CD14-positive monocyte (primary cell): ENCODE results near the gene FLNA. TPM values are rescaled to one million over a fixed set of nuclear protein-coding genes. Genes with fewer than 3 reads are reported as not detected.

Experiments used
- DNase-seq, 3 donors: peaks; one replicate each; pipeline ENCODE4 v3.0.0-alpha.2; 2011 to 2022
- H2AFZ ChIP-seq: 2 replicates; pipeline ENCODE4 v1.6.0; 2012; ENCODE audit warnings: mild to moderate bottlenecking, low read depth, low read length, inconsistent platforms; ENCODE audit not compliant: insufficient read depth, poor library complexity, severe bottlenecking
- H3K27ac ChIP-seq, 2 donors: 1 replicate in 1 of 2; 2 replicates in 1 of 2; pipeline ENCODE4 v1.5.1; 2012 to 2013; ENCODE audit warnings: low read length in 2 of 2, control low read depth in 1 of 2, inconsistent platforms in 1 of 2, low read depth in 1 of 2, mild to moderate bottlenecking in 1 of 2
- H3K27me3 ChIP-seq, 2 donors: one replicate each; pipeline versions ENCODE4 v1.6.0 to v1.6.1; 2011 to 2013; ENCODE audit warnings: low read length in 2 of 2; ENCODE audit not compliant: control insufficient read depth in 2 of 2, insufficient read depth in 2 of 2
- H3K36me3 ChIP-seq, 2 donors: replicated peaks in 1 of 2; 1 replicate in 1 of 2; 2 replicates in 1 of 2; pipeline versions ENCODE4 v1.5.1 to v1.6.1; 2012 to 2013; ENCODE audit warnings: low read length in 2 of 2, control low read depth in 1 of 2, inconsistent platforms in 1 of 2, mild to moderate bottlenecking in 1 of 2; ENCODE audit not compliant: insufficient read depth in 2 of 2, control insufficient read depth in 1 of 2
- H3K4me1 ChIP-seq, 2 donors: 1 replicate in 1 of 2; 2 replicates in 1 of 2; pipeline versions ENCODE4 v1.5.1 to v1.6.1; 2012 to 2013; ENCODE audit warnings: low read length in 2 of 2, control low read depth in 1 of 2, inconsistent platforms in 1 of 2, mild to moderate bottlenecking in 1 of 2, moderate library complexity in 1 of 2; ENCODE audit not compliant: insufficient read depth in 2 of 2, control insufficient read depth in 1 of 2
- H3K4me2 ChIP-seq: replicated peaks from 2 replicates; pipeline ENCODE3; 2012; ENCODE audit warnings: low read length, moderate library complexity, mild to moderate bottlenecking; ENCODE audit not compliant: poor library complexity, severe bottlenecking; ENCODE audit errors: extremely low read depth
- H3K4me3 ChIP-seq, 3 experiments: fragments of 200-600 bp in 1 of 3; sonication (generic) in 1 of 3; replicated peaks in 1 of 3; 1 replicate in 2 of 3; 2 replicates in 1 of 3; pipeline ENCODE4 v1.5.1; 2011 to 2013; ENCODE audit warnings: low read length in 3 of 3, mild to moderate bottlenecking in 3 of 3, control low read depth in 2 of 3, low read depth in 2 of 3, inconsistent platforms in 1 of 3, moderate library complexity in 1 of 3
- H3K79me2 ChIP-seq: 2 replicates; pipeline ENCODE4 v1.6.0; 2012; ENCODE audit warnings: mild to moderate bottlenecking, control low read depth, inconsistent platforms, low read length, moderate library complexity; ENCODE audit not compliant: insufficient read depth
- H3K9ac ChIP-seq: 2 replicates; pipeline ENCODE4 v1.6.0; 2017; ENCODE audit warnings: low read length, mild to moderate bottlenecking; ENCODE audit not compliant: insufficient read depth, poor library complexity, severe bottlenecking
- H3K9me3 ChIP-seq, 2 donors: replicated peaks in 1 of 2; 1 replicate in 1 of 2; 2 replicates in 1 of 2; pipeline versions ENCODE4 v1.5.1 to v1.6.1; 2012 to 2013; ENCODE audit warnings: low read length in 2 of 2, control low read depth in 1 of 2; ENCODE audit not compliant: control insufficient read depth in 1 of 2, insufficient read depth in 1 of 2
- H4K20me1 ChIP-seq: 2 replicates; pipeline ENCODE4 v1.6.0; 2012; ENCODE audit warnings: mild to moderate bottlenecking, low read length, control low read depth, moderate library complexity; ENCODE audit not compliant: insufficient read depth
- H3K27ac Mint-ChIP-seq, 7 donors: one replicate each; pipeline ENCODE4 v1.8.0; 2020; ENCODE audit warnings: mild to moderate bottlenecking in 7 of 7, mixed read lengths in 7 of 7, moderate library complexity in 6 of 7, inconsistent platforms in 2 of 7
- H3K27me3 Mint-ChIP-seq, 3 donors: one replicate each; pipeline ENCODE4 v1.8.0; 2021 to 2022; ENCODE audit warnings: low read depth in 3 of 3, mild to moderate bottlenecking in 3 of 3, mixed read lengths in 3 of 3, moderate library complexity in 3 of 3, inconsistent platforms in 1 of 3
- H3K36me3 Mint-ChIP-seq, 2 donors: one replicate each; pipeline ENCODE4 v1.8.0; 2020; ENCODE audit warnings: mixed read lengths in 2 of 2, inconsistent platforms in 1 of 2, mild to moderate bottlenecking in 1 of 2
- H3K4me1 Mint-ChIP-seq: one replicate; pipeline ENCODE4 v1.8.0; 2020; ENCODE audit warnings: mild to moderate bottlenecking, mixed read lengths
- H3K4me3 Mint-ChIP-seq, 2 donors: one replicate each; pipeline ENCODE4 v1.8.0; 2020; ENCODE audit warnings: mild to moderate bottlenecking in 2 of 2, mixed read lengths in 2 of 2, moderate library complexity in 1 of 2
- H3K9me3 Mint-ChIP-seq, 7 donors: one replicate each; pipeline ENCODE4 v1.8.0; 2020 to 2022; ENCODE audit warnings: mixed read lengths in 7 of 7, mild to moderate bottlenecking in 6 of 7, moderate library complexity in 6 of 7, inconsistent platforms in 2 of 7
- CTCF ChIP-seq: fragments of 200-600 bp; IDR thresholded peaks from one replicate; pipeline ENCODE4 v1.8.0; 2022; ENCODE audit warnings: antibody characterized with exemption, mild to moderate bottlenecking
- WGBS: methylation state at CpG from one replicate; pipeline ENCODE4 v1.1.5; 2013; ENCODE audit warnings: missing lambda C conversion rate; ENCODE audit not compliant: insufficient coverage; 5-methylcytosine and 5-hydroxymethylcytosine counted together
- intact Hi-C, 2 donors: fragments of 100-400 bp; cut with micrococcal nuclease; formaldehyde crosslinking; loops; one replicate each; pipeline versions ENCODE4 v1.15.0 to v1.15.1; 2023
- polyA plus RNA-seq, 3 donors: library from polyadenylated mRNA; depleted of rRNA in 1 of 3; unstranded in 2 of 3; stranded (reverse) in 1 of 3; fragments of 300-500 nt in 2 of 3; fragments of >200 nt in 1 of 3; fragmentation: Illumina TruSeq in 2 of 3; gene quantifications; 1 replicate in 2 of 3; 2 replicates in 1 of 3; pipeline ENCODE4 v1.2.3, GENCODE V29; 2012 to 2021
- small RNA-seq: library from RNA; depleted of rRNA; stranded (forward); fragments of <200 nt; gene quantifications from one replicate; pipeline ENCODE3, GENCODE V24; 2012; ENCODE audit warnings: low read depth; ENCODE audit not compliant: insufficient read length

Gene FLNA
- polyA plus RNA-seq, 3 donors, result 111 to 874 (median 219) TPM

GRCh38 chrX:154300816-154301215, 73.6 kb downstream of the FLNA start:
- Histone ChIP-seq H3K9ac (no peak overlapping the region), H3K27ac (peak overlapping the region; percentile 68 to 73), H2AFZ (no peak overlapping the region), H4K20me1 (no peaks in the 10 kb centered on the region), H3K4me2 (no peak overlapping the region), H3K4me3 (no peak overlapping the region), H3K4me1 (peaks cover 45 to 51% of the 10 kb centered on the region in 2 donors), H3K27me3 (no peaks in the 10 kb centered on the region), H3K9me3 (peaks cover 0 to 2% of the 10 kb centered on the region in 2 donors), H3K36me3 (no peaks in the 10 kb centered on the region), H3K79me2 (no peaks in the 10 kb centered on the region)
- Mint-ChIP-seq H3K4me1 (peaks cover 49% of the 10 kb centered on the region), H3K27ac (peak overlapping the region; percentile 86 to 91 (median 88)), H3K9me3 (peaks cover 0 to 18% (median 2%) of the 10 kb centered on the region in 7 donors), H3K36me3 (peaks cover 0 to 4% of the 10 kb centered on the region in 2 donors), H3K4me3 (no peak overlapping the region), H3K27me3 (peaks cover 0 to 21% (median 0%) of the 10 kb centered on the region in 3 donors)
- intact Hi-C loops, result no loop called here
- WGBS, result 0% methylated on average over 1 of the region's 8 CpGs
- DNase-seq, result peak; percentile 75 to 84 (median 78)
- TF ChIP-seq CTCF, result no peak

Small RNA genes lying within 50 kb of the gene (small RNA-seq; reads per million reads assigned to genes)
- gene SNORA70, result not detected

Other genes starting within 250 kb of the FLNA start
- not detected for gene OPN1LW, start 230.4 kb downstream of the FLNA start, polyA plus RNA-seq
- not detected for gene OPN1MW, start 192.0 kb downstream of the FLNA start, polyA plus RNA-seq
- gene OPN1MW2, start 154.9 kb downstream of the FLNA start, polyA plus RNA-seq, result not detected
- gene OPN1MW3, start 117.1 kb downstream of the FLNA start, polyA plus RNA-seq, result under 1 TPM in 1 of 3 donors, not detected in 2; 0.03 TPM
- not detected for gene TEX28, start 79.5 kb downstream of the FLNA start, polyA plus RNA-seq
- gene TKTL1, start 78.8 kb downstream of the FLNA start, polyA plus RNA-seq, result 1 to 10 TPM in 1 of 3 donors, under 1 TPM in 2; 0.20 to 1.3 (median 0.60) TPM
- gene EMD, start 4.7 kb upstream of the FLNA start, polyA plus RNA-seq, result 100 to 1,000 TPM in 1 of 3 donors, 10 to 100 TPM in 2; 14.0 to 126 (median 17.6) TPM
- gene RPL10, start 23.7 kb upstream of the FLNA start, polyA plus RNA-seq, result 1,000 to 10,000 TPM; 1,536 to 5,639 (median 1,724) TPM
- gene DNASE1L1, start 34.6 kb upstream of the FLNA start, polyA plus RNA-seq, result 10 to 100 TPM; 26.2 to 64.5 (median 27.2) TPM
- gene TAFAZZIN, start 36.9 kb upstream of the FLNA start, polyA plus RNA-seq, result 100 to 1,000 TPM in 1 of 3 donors, 10 to 100 TPM in 2; 21.7 to 166 (median 21.9) TPM
- gene ATP6AP1, start 54.0 kb upstream of the FLNA start, polyA plus RNA-seq, result 100 to 1,000 TPM; 116 to 178 (median 145) TPM
- gene GDI1, start 62.5 kb upstream of the FLNA start, polyA plus RNA-seq, result 100 to 1,000 TPM in 1 of 3 donors, 10 to 100 TPM in 2; 15.8 to 398 (median 21.3) TPM
- gene FAM50A, start 69.5 kb upstream of the FLNA start, polyA plus RNA-seq, result 10 to 100 TPM; 23.9 to 88.9 (median 46.4) TPM
- 10 to 100 TPM in 1 of 3 donors, under 1 TPM in 1, not detected in 1; 0.02 to 10.9 TPM for gene PLXNA3, start 83.6 kb upstream of the FLNA start, polyA plus RNA-seq
- gene LAGE3, start 104.6 kb upstream of the FLNA start, polyA plus RNA-seq, result 10 to 100 TPM; 12.4 to 30.9 (median 18.6) TPM
- 10 to 100 TPM; 27.9 to 29.0 (median 28.1) TPM for gene UBL4A, start 112.0 kb upstream of the FLNA start, polyA plus RNA-seq
- 10 to 100 TPM; 25.3 to 33.1 (median 26.7) TPM for gene SLC10A3, start 116.0 kb upstream of the FLNA start, polyA plus RNA-seq
- 10 to 100 TPM; 14.5 to 26.5 (median 16.3) TPM for gene FAM3A, start 141.6 kb upstream of the FLNA start, polyA plus RNA-seq
- gene G6PD, start 172.2 kb upstream of the FLNA start, polyA plus RNA-seq, result 100 to 1,000 TPM in 1 of 3 donors, 10 to 100 TPM in 2; 10.7 to 165 (median 14.7) TPM
- 10 to 100 TPM; 31.3 to 60.8 (median 33.7) TPM for gene IKBKG, start 173.0 kb upstream of the FLNA start, polyA plus RNA-seq
- gene CTAG1A, start 210.5 kb upstream of the FLNA start, polyA plus RNA-seq, result not detected
- not detected for gene CTAG1B, start 244.6 kb upstream of the FLNA start, polyA plus RNA-seq